CD4-positive, alpha-beta T cell treated with Interleukin-21 for 1 hour (primary cell): ENCODE data around the gene WWOX.
A peak's percentile ranks its signal among the peaks of the same experiment; 100 is the strongest.
"Not testable (repeated sequence)": the region's sequence is repeated elsewhere in the genome, so short reads cannot be mapped to it uniquely, and the experiment has no call there.

Source experiments
- DNase-seq: peaks from one replicate; pipeline ENCODE4 v3.0.0-alpha.2; 2020

Gene WWOX

DNA sequence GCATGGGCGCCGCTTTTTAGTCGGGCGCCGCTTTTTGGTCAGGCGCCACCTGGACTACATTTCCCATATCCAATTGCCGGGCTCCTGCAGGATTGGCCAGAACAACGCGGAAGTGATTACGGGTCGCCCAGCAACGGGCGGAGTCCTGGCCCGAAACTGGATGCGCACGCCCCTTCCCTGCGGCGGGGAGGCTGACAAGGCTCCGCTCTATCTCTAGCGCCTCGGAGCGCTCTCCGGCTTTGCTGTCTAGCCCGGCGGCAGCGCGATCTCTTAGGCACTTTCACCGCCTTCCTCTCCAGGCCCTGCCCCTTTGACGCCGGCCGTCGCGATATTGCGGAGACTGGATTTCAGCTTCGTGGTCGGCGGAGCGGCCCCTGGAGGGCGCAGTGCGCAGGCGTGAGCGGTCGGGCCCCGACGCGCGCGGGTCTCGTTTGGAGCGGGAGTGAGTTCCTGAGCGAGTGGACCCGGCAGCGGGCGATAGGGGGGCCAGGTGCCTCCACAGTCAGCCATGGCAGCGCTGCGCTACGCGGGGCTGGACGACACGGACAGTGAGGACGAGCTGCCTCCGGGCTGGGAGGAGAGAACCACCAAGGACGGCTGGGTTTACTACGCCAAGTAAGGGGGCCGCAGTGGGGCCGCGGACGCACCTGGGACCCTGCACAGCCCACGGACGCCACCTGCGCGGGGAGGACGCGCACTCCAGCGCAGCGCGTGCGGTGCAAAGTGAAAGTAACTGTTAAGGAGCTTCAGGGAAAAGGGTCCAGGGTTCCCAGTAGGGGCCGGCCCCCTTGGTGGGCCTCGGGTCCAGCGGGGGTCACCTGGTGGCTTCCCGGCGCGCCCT lies at the start of gene WWOX:
Gene WWOX (plus strand): TSS at position 384 of the 841 bp plus-strand sequence.
- DNase-seq, result peak; percentile 98

- no peak for DNase-seq
These were observed 48.6 kb upstream of the WWOX start for GRCh38 chr16:78050734-78051400.

DNA sequence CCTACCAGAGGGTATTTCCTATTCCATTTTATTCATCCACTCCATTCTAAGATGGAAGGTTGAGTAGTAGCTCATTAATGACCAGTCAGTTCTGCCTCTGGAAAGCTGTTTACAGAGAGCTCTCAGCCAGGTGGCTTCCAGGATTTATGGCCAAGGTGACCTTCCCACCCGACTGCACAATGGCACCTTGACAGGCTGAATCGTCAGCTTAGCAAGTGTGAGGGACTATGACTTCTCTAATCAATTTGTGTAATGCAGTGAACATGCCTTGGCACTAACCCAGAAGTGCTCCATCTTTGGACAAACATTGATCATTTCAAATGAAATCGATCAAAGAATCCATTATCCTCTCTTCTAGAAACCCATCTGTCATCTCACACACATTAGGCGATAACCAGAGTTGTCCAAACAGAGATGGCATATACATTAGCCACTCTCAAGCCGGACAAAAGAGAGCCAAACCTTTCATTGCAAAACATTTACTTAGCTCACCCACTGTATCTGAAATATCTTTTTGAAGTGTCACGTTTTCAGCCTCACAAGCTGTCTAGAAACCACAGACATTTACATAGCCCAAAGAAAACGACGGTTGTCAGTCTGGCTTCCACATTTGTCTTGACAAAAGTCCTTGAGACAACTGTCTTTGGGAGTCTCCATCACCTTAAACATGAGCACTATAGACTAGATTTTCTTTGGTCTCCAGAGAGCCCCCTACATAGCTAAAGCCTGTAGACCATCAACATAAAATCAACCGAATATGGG lies 41.5 kb upstream of the WWOX start:
- no peak for DNase-seq

DNA sequence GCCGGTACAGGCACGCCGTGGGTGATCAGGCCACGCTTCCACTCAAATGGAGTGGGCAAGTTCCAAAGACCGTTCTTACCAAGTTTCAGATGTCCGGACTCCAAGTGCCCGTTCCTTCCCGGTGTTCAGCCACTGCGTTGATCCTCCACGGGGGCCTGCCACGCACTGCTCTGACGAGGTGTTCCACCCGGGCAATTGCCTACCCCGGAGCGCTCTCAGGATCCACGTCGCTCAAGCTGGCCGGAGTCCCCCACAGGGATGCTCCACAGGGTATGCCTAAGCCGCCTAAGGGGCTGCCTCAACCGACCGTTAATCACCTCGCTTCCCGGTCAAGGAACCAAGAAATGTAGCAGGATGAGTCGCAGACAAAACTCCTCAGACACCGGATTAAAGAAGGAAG lies 39.6 kb upstream of the WWOX start:
- not testable (repeated sequence) for DNase-seq

GRCh38 chr16:78060295-78060694 lies 39.2 kb upstream of the WWOX start:
- no peak for DNase-seq

GRCh38 chr16:78060809-78061208 lies 38.6 kb upstream of the WWOX start:
- no peak for DNase-seq

GRCh38 chr16:78065319-78065718 lies 34.1 kb upstream of the WWOX start:
- DNase-seq, result no peak

GRCh38 chr16:78069913-78070312 lies 29.5 kb upstream of the WWOX start:
- no peak for DNase-seq

DNA sequence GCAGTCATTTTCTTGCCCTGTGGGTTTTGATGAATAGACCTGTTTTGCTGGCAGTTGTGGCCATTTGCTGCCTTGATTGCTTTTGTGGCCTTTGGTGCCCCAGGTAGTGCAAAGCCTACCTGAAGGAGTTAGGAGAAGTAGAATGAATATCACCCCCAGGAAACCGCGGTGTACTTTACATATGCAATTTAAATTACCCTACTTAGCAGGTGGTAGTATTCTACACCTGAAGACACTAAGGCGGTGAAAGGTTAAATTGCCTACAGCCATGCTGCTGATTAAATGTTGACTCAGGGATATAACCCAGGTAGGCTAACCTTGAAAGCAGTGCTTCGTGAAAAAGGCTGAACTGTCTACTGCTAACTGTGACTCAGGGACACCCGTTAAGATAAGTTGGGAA lies 27.2 kb upstream of the WWOX start:
- no peak for DNase-seq

DNA sequence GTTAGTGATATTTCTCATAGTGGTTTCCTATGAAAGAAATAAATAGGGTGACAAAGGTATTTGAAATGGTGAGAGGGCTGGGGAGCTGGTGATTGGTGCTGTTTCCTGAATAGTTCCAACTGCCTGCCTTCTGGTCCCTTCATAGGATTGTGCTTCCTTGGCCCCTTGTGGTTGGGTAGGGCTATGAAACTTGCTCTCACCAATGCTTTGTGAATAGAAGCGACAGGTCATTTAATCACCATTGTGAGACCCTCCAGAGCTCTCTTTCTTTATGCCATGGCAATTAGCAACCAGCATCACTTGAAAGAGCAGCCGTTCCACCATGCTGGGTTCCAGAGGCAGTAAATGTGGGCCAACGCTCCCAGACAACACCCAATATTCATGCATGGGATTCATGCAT lies 23.7 kb upstream of the WWOX start:
- DNase-seq, result no peak

DNA sequence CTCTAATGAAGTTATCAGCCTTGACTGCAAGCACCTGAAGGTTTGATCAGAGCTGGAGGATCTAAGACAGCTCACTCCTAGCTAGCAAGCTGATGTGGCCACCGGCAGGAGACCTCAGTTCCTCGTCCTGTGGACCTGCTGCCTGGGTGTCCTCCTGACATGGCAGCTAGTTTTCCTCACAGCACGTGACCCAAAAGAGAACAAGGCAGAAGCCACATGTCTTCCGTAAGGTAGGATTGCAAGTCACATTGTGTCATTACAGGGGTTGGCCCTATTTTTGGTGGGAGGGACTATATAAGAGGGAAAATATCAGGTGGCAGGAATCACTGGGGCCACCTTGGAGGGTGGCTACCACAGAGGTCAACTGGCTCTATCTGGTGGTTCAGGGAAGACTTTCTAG lies 18.1 kb upstream of the WWOX start:
- no peak for DNase-seq

- no peak for DNase-seq
These were observed 8.0 kb upstream of the WWOX start for GRCh38 chr16:78091419-78091818.

DNA sequence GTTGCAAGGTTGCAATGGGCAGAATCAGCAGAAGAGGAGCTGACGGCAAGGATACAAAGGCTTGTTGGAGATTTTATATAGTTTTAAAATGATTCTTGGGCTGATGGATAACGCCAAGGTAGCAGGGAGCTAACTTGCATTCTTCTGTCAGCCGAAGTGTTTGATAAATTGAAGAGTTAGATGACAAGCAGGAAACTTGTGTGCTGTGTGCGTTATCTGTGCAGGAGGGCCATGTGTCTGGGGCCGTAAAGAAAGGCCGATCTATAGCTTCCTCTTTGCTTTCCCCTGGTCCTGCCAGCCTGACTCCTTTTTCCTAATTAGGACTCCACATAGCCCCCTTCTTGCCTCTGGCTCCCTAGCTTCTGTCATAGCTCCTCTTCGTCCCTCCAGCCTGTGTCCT lies 6.7 kb upstream of the WWOX start:
- no peak for DNase-seq

DNA sequence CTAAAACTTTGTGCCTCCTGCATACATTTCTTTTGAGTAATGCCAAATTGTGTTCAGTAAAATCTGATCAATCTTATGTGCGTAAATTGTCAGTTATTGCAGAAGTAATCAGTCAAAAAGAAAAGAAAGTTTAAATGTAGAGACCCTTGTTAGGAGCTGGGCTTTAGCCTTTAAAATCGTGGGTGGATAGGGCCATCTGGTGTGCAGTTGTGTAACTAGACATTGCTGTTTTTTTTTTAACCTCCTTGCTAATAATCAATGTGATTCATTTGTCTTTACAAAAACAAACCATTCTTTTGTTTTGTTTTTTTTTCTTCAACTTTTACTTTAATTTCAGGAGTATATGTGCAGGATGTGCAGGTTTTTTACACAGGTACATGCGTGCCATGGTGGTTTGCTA lies 5.3 kb upstream of the WWOX start:
- no peak for DNase-seq

DNA sequence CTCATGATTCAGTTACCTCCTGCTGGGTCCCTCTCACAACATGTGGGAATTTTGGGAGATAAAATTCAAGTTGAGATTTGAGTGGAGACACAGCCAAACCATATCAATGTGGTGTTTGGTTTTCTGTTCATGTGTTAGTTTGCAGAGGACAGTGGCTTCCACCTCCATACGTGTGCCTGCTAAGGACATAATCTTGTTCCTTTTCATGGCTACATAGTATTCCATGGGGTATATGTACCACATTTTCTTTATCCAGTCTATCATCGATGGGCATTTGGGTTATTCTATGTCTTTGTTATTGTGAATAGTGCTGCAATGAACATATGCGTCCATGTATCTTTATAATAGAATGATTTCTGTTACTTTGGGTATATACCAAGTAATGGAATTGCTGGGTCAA lies 4.5 kb upstream of the WWOX start:
- no peak for DNase-seq

DNA sequence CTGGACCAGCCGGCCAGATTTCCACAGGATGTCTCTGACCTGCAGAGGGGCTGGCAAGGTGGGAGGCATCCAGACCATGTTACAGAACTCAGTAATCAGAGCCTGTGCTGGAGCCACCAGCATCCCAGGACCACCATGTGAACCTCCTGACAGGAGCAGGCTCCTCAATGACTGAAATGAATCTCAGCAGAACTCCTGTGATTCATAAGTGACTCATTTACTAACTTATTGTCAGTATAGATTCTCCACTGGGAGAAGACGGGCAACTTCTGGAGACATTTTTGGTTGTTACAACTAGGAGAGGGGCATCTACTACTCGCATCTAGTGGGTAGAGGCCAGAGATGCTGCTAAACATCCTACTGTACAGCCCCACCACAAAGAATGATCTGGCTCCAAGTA lies 3.1 kb upstream of the WWOX start:
- DNase-seq, result no peak

DNA sequence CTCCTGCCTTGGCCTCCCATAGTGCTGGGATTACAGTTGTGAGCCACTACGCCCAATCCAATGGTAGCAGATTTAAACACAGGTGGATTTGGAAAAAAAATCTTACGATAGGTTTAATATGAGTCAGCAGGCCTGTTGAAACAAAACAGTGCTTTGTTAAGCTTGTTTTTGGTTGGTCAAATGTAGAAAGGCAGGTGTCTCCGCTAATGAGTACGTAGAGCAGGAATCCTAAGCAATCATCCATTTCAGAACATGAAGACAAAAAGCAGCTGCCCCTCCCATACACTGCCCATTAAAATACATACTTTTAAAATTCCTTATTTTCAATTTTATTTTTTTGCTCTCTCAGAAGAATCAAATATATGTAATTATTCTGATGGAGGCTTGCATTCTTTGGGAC lies 1.9 kb upstream of the WWOX start:
- DNase-seq, result no peak

DNA sequence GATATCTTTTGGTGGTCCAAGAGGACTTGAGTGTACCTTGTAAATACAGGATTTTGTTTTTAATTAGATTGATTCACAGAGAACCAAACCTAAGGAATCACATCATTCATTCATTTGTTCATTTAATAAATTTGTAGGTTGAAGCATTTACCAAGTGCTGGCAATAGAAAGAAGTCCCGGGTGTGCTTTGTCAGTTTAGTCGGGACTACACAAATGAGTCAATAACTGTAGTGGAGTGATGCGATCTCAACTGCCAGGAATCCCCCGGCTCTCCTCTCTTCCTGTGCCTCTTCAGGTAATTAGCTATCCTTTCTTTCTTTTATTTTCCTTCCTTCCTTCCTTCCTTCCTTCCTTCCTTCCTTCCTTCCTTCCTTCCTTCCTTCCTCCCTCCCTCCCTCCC lies 1.4 kb upstream of the WWOX start:
- DNase-seq, result no peak

GRCh38 chr16:78098595-78099270 lies 721 bp upstream of the WWOX start:
- no peak for DNase-seq

DNA sequence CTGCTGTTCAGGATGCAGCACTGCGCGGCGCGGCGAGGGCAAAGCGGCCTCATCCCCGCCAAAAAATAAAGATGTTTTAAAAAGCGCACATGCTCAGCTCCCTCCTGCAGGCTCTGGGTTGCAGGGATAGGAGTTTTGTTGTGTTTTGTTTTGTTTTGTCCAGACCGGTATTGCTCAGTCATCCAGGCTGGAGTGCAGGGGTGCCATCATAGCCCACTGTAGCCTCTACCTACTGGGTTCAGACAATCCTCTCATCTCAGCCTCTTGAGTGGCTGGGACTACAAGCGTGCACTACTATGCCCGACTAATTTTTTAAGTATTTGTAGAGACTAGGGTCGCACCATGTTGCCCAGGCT lies 636 bp downstream of the WWOX start:
- no peak for DNase-seq

DNA sequence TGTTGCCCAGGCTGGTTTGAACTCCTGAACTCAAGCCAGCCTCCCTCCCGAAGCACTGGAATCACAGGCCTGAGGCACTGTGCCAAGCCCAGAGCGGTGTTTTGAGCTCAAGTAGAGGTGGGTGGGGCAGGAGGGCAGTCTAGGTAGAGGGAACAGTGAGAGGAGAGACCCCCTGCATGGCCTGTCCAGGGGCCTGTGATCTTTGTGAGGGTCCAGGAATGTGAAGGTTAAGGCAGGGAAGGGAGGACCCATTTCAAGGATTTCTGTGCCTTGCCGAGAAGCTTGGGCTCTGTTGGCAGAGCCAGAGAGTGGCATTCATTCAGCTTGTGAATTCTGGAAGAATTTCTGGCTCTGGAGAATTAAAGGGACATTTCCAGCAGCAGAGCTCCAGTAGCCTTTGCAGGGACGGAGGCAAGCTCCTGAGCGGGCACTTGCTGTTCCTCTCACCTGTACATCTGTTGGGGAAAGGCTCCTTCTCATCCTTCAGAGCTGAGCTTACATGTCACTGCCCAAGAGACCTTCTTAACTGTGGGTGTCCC lies 2.7 kb downstream of the WWOX start:
- no peak for DNase-seq

GRCh38 chr16:78102865-78103264 lies 3.4 kb downstream of the WWOX start:
- DNase-seq, result no peak

- DNase-seq, result no peak
These were observed 6.1 kb downstream of the WWOX start for GRCh38 chr16:78105517-78105916.
